CD4-positive, alpha-beta T cell treated with Interferon alpha-2 for 1 hour (primary cell): ENCODE data around the gene GATA6.

Experiments used
- DNase-seq, 2 donors: peaks; one replicate each; pipeline ENCODE4 v3.0.0-alpha.2; 2020 to 2022

The GATA6 gene

GRCh38 chr18:22167091-22167470, 2.3 kb upstream of the GATA6 start:
- DNase-seq = no peak

GRCh38 chr18:22167471-22168241, 1.7 kb upstream of the GATA6 start:
- DNase-seq = no peak

GRCh38 chr18:22168360-22168921, 948 bp upstream of the GATA6 start:
- DNase-seq = peak in 1 of 2 donors; percentile 30

GRCh38 chr18:22169889-22170420, 566 bp downstream of the GATA6 start:
- peak in 1 of 2 donors; percentile 27 for DNase-seq

- DNase-seq = no peak
These were observed 1.2 kb downstream of the GATA6 start for GRCh38 chr18:22170421-22171257.

- DNase-seq = no peak
These were observed 2.1 kb downstream of the GATA6 start for GRCh38 chr18:22171258-22172119.

- no peak for DNase-seq
These were observed 2.8 kb downstream of the GATA6 start for GRCh38 chr18:22172120-22172582.

- no peak for DNase-seq
These were observed 3.2 kb downstream of the GATA6 start for GRCh38 chr18:22172594-22173049.

GRCh38 chr18:22173221-22173927, 4.0 kb downstream of the GATA6 start:
- no peak for DNase-seq

GRCh38 chr18:22173928-22174301, 4.5 kb downstream of the GATA6 start:
- DNase-seq = no peak

- DNase-seq = no peak
These were observed 5.2 kb downstream of the GATA6 start for GRCh38 chr18:22174341-22175145.

GRCh38 chr18:22175346-22175745, 6.0 kb downstream of the GATA6 start:
- no peak for DNase-seq

GRCh38 chr18:22176420-22177326, 7.3 kb downstream of the GATA6 start:
- DNase-seq = no peak

- no peak for DNase-seq
These were observed 8.0 kb downstream of the GATA6 start for GRCh38 chr18:22177327-22177871.

GRCh38 chr18:22179174-22179573, 9.8 kb downstream of the GATA6 start:
- DNase-seq = no peak

GRCh38 chr18:22179631-22180030, 10.2 kb downstream of the GATA6 start:
- no peak for DNase-seq

GRCh38 chr18:22180722-22181121, 11.3 kb downstream of the GATA6 start:
- no peak for DNase-seq

- no peak for DNase-seq
These were observed 13.7 kb downstream of the GATA6 start for GRCh38 chr18:22182884-22183697.
